ENCODE data around the gene FAM168A.

DNA sequence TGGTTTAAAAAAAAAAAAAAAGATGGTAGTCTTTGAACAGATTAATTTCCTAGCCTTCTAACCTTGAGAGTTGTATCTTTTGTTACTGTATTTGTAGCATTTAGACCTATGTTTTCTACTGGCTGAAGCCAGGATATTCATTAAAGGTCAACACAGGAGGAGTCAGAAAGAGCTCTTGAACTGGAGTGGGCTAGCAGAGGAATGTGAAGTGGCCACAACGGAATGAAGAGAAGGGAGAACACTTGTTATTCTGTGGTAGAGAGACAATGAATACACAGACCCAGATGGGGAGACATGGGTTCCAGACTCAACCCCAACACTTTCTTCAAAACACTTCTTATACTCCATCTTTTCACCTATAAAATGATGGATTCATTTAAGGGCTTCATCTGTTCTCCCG lies 133.6 kb downstream of the FAM168A start:
- TF ChIP-seq, protein P1, sequence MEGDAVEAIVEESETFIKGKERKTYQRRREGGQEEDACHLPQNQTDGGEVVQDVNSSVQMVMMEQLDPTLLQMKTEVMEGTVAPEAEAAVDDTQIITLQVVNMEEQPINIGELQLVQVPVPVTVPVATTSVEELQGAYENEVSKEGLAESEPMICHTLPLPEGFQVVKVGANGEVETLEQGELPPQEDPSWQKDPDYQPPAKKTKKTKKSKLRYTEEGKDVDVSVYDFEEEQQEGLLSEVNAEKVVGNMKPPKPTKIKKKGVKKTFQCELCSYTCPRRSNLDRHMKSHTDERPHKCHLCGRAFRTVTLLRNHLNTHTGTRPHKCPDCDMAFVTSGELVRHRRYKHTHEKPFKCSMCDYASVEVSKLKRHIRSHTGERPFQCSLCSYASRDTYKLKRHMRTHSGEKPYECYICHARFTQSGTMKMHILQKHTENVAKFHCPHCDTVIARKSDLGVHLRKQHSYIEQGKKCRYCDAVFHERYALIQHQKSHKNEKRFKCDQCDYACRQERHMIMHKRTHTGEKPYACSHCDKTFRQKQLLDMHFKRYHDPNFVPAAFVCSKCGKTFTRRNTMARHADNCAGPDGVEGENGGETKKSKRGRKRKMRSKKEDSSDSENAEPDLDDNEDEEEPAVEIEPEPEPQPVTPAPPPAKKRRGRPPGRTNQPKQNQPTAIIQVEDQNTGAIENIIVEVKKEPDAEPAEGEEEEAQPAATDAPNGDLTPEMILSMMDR (IDR thresholded peaks at IDR 0.05; ENCODE audit: poor library complexity), result no peak
- no peak for TF ChIP-seq EZH2 (IDR thresholded peaks at IDR 0.05; ENCODE audit: borderline replicate concordance)
